Measurements from ENCODE around the gene MASP1. TPM values are rescaled to one million over a fixed set of nuclear protein-coding genes. Genes with fewer than 3 reads are reported as not detected.
A peak's percentile ranks its signal among the peaks of the same experiment; 100 is the strongest.

MASP1 gene
- total and polyA plus RNA-seq, 11 donors: 84.1 to 245 (median 154) TPM

GRCh38 chr3:187263270-187263669 is 28.3 kb downstream of the MASP1 start:
- Histone ChIP-seq H3K4me3 (no peak overlapping the region), H3K27me3 (no peaks in the 10 kb centered on the region), H3K36me3 (peaks cover 0 to 40% (median 14%) of the 10 kb centered on the region in 9 donors), H3K4me1 (peaks cover 3 to 40% (median 29%) of the 10 kb centered on the region in 12 donors), H3K27ac (peak overlapping the region in 11 of 12 donors; percentile 21 to 91 (median 65)), H3K9me3 (no peaks in the 10 kb centered on the region)
- intact Hi-C loops (cut with DNase I): no loop called here
- peak in 1 of 4 donors; percentile 27 for ATAC-seq
- no peak for DNase-seq
- no peak for TF ChIP-seq CTCF (IDR thresholded peaks at IDR 0.05)
- TF ChIP-seq POLR2A (IDR thresholded peaks at IDR 0.05): no peak

- ATAC-seq (no peak), DNase-seq (no peak)
- intact Hi-C loops (cut with DNase I): no loop called here
- H3K4me1 ChIP-seq: peaks cover 3 to 40% (median 29%) of the 10 kb centered on the region in 12 donors
- 87 to 91% (median 89%) methylated on average over 6 of the region's 6 CpGs for WGBS, 4 donors
- peaks cover 0 to 49% (median 22%) of the 10 kb centered on the region in 9 donors for H3K36me3 ChIP-seq
- peak overlapping the region in 3 of 12 donors; percentile 8 to 85 (median 50) for H3K27ac ChIP-seq
- no peak overlapping the region for H3K4me3 ChIP-seq
- TF ChIP-seq CTCF (IDR thresholded peaks at IDR 0.05) (no peak), POLR2A (IDR thresholded peaks at IDR 0.05) (no peak)
- no peaks in the 10 kb centered on the region for H3K9me3 ChIP-seq
- H3K27me3 ChIP-seq: no peaks in the 10 kb centered on the region
Measured at GRCh38 chr3:187262360-187262759, 29.2 kb downstream of the MASP1 start.

GRCh38 chr3:187261541-187261969 is 30.0 kb downstream of the MASP1 start:
- WGBS, 4 donors: 86 to 96% (median 92%) methylated on average over 3 of the region's 3 CpGs
- Histone ChIP-seq H3K4me3 (no peak overlapping the region), H3K4me1 (peaks cover 3 to 40% (median 29%) of the 10 kb centered on the region in 12 donors), H3K27me3 (no peaks in the 10 kb centered on the region), H3K27ac (no peak overlapping the region), H3K9me3 (no peaks in the 10 kb centered on the region), H3K36me3 (peaks cover 0 to 57% (median 28%) of the 10 kb centered on the region in 9 donors)
- no peak for DNase-seq
- no peak for TF ChIP-seq POLR2A (IDR thresholded peaks at IDR 0.05)
- no peak for TF ChIP-seq CTCF (IDR thresholded peaks at IDR 0.05)
- intact Hi-C loops (cut with DNase I): no loop called here
- no peak for ATAC-seq

GRCh38 chr3:187259171-187259570 is 32.4 kb downstream of the MASP1 start:
- no peak for ATAC-seq
- peaks cover 0 to 72% (median 36%) of the 10 kb centered on the region in 9 donors for H3K36me3 ChIP-seq
- no peaks in the 10 kb centered on the region for H3K9me3 ChIP-seq
- WGBS, 4 donors: 61 to 89% (median 83%) methylated on average over 2 of the region's 2 CpGs
- TF ChIP-seq CTCF (IDR thresholded peaks at IDR 0.05): no peak
- TF ChIP-seq POLR2A (IDR thresholded peaks at IDR 0.05): no peak
- peaks cover 0 to 34% (median 14%) of the 10 kb centered on the region in 12 donors for H3K4me1 ChIP-seq
- intact Hi-C loops (cut with DNase I): loop anchor here in 1 of 10 donors (5.0 kb wide), 1 partner anchor 33 kb away; the partner anchor contains the start of gene MASP1
- no peak overlapping the region for H3K4me3 ChIP-seq
- H3K27ac ChIP-seq: no peak overlapping the region
- no peaks in the 10 kb centered on the region for H3K27me3 ChIP-seq
- DNase-seq: no peak
